ENCODE data around the gene PNPLA6. TPM values are rescaled to one million over a fixed set of nuclear protein-coding genes. Genes with fewer than 3 reads are reported as not detected.

PNPLA6 gene
- total and polyA plus RNA-seq, 2 experiments from 2014 or later, result 43.0 to 50.5 TPM

- 96% methylated on average over 15 of the region's 18 CpGs for WGBS (ENCODE audit: low lambda C conversion rate, missing lambda C conversion rate)
- no peaks in the 10 kb centered on the region for H3K36me3 ChIP-seq (replicated peaks; ENCODE audit: insufficient read depth, low read depth)
- no peak for TF ChIP-seq CTCF (IDR thresholded peaks at IDR 0.05; ENCODE audit: poor library complexity)
- no peak for TF ChIP-seq EZH2 (IDR thresholded peaks at IDR 0.05; ENCODE audit: borderline replicate concordance)
- no peak for TF ChIP-seq EZH2phosphoT487 (IDR thresholded peaks at IDR 0.05; ENCODE audit: low read depth, severe bottlenecking, unreplicated experiment)
Measured at GRCh38 chr19:7558667-7559066, 23.1 kb downstream of the PNPLA6 start.

GRCh38 chr19:7559102-7559501 is 23.6 kb downstream of the PNPLA6 start:
- DNase-seq (ENCODE audit: low spot score), result no peak
- TF ChIP-seq CTCF (IDR thresholded peaks at IDR 0.05; ENCODE audit: poor library complexity), result no peak
- no peak for TF ChIP-seq EZH2phosphoT487 (IDR thresholded peaks at IDR 0.05; ENCODE audit: low read depth, severe bottlenecking, unreplicated experiment)
- no peak for TF ChIP-seq EZH2 (IDR thresholded peaks at IDR 0.05; ENCODE audit: borderline replicate concordance)
- H3K4me1 ChIP-seq (ENCODE audit: insufficient read depth), result no peaks in the 10 kb centered on the region
- 72% methylated on average over 4 of the region's 4 CpGs for WGBS (ENCODE audit: low lambda C conversion rate, missing lambda C conversion rate)
- H2AFZ ChIP-seq, result no peak overlapping the region
- no peak overlapping the region for H3K4me3 ChIP-seq
- H3K27ac ChIP-seq, result no peak overlapping the region
- no peaks in the 10 kb centered on the region for H3K9me2 ChIP-seq (replicated peaks; ENCODE audit: insufficient read depth)
- no peaks in the 10 kb centered on the region for H3K27me3 ChIP-seq
- H3K9me3 ChIP-seq (ENCODE audit: low read depth), result no peaks in the 10 kb centered on the region
- H4K20me1 ChIP-seq (ENCODE audit: insufficient read depth, poor library complexity, severe bottlenecking), result no peaks in the 10 kb centered on the region
- no peaks in the 10 kb centered on the region for H3K79me2 ChIP-seq
- no peak overlapping the region for H3K4me2 ChIP-seq
- no peaks in the 10 kb centered on the region for H3K36me3 ChIP-seq (replicated peaks; ENCODE audit: insufficient read depth, low read depth)

More at GRCh38 chr19:7558667-7559066, 23.1 kb downstream of the PNPLA6 start:
- DNase-seq (ENCODE audit: low spot score), result no peak
- H3K4me3 ChIP-seq, result no peak overlapping the region
- H3K9me3 ChIP-seq (ENCODE audit: low read depth), result no peaks in the 10 kb centered on the region
- H3K27ac ChIP-seq, result no peak overlapping the region
- H2AFZ ChIP-seq, result no peak overlapping the region
- H3K9me2 ChIP-seq (replicated peaks; ENCODE audit: insufficient read depth), result no peaks in the 10 kb centered on the region
- H4K20me1 ChIP-seq (ENCODE audit: insufficient read depth, poor library complexity, severe bottlenecking), result no peaks in the 10 kb centered on the region
- H3K79me2 ChIP-seq, result no peaks in the 10 kb centered on the region
- no peaks in the 10 kb centered on the region for H3K4me1 ChIP-seq (ENCODE audit: insufficient read depth)
- no peaks in the 10 kb centered on the region for H3K27me3 ChIP-seq
- no peak overlapping the region for H3K4me2 ChIP-seq

- Histone ChIP-seq H3K27me3 (no peaks in the 10 kb centered on the region), H3K27ac (no peak overlapping the region), H3K36me3 (replicated peaks; ENCODE audit: insufficient read depth, low read depth) (no peaks in the 10 kb centered on the region), H4K20me1 (ENCODE audit: insufficient read depth, poor library complexity, severe bottlenecking) (no peaks in the 10 kb centered on the region), H3K4me2 (no peak overlapping the region), H3K79me2 (no peaks in the 10 kb centered on the region), H2AFZ (no peak overlapping the region), H3K9me3 (ENCODE audit: low read depth) (no peaks in the 10 kb centered on the region), H3K4me1 (ENCODE audit: insufficient read depth) (no peaks in the 10 kb centered on the region), H3K9me2 (replicated peaks; ENCODE audit: insufficient read depth) (no peaks in the 10 kb centered on the region), H3K4me3 (no peak overlapping the region)
- DNase-seq (ENCODE audit: low spot score), result no peak
- TF ChIP-seq EZH2phosphoT487 (IDR thresholded peaks at IDR 0.05; ENCODE audit: low read depth, severe bottlenecking, unreplicated experiment), result no peak
- WGBS (ENCODE audit: low lambda C conversion rate, missing lambda C conversion rate), result 89% methylated on average over 2 of the region's 2 CpGs
Measured at GRCh38 chr19:7560255-7560654, 24.7 kb downstream of the PNPLA6 start.

- Histone ChIP-seq H3K27ac (no peak overlapping the region), H3K36me3 (replicated peaks; ENCODE audit: insufficient read depth, low read depth) (no peaks in the 10 kb centered on the region), H2AFZ (no peak overlapping the region)
Measured at GRCh38 chr19:7561325-7561724, 25.8 kb downstream of the PNPLA6 start.

More at GRCh38 chr19:7561325-7561724, 25.8 kb downstream of the PNPLA6 start:
- Histone ChIP-seq H3K4me1 (ENCODE audit: insufficient read depth) (no peaks in the 10 kb centered on the region), H3K27me3 (no peaks in the 10 kb centered on the region), H3K4me2 (no peak overlapping the region), H3K9me2 (replicated peaks; ENCODE audit: insufficient read depth) (no peaks in the 10 kb centered on the region), H3K79me2 (no peaks in the 10 kb centered on the region), H3K4me3 (no peak overlapping the region), H3K9me3 (ENCODE audit: low read depth) (no peaks in the 10 kb centered on the region), H4K20me1 (ENCODE audit: insufficient read depth, poor library complexity, severe bottlenecking) (no peaks in the 10 kb centered on the region)
- no peak for DNase-seq (ENCODE audit: low spot score)
- TF ChIP-seq CTCF (IDR thresholded peaks at IDR 0.05; ENCODE audit: poor library complexity), result no peak
- TF ChIP-seq EZH2 (IDR thresholded peaks at IDR 0.05; ENCODE audit: borderline replicate concordance), result no peak
- no peak for TF ChIP-seq EZH2phosphoT487 (IDR thresholded peaks at IDR 0.05; ENCODE audit: low read depth, severe bottlenecking, unreplicated experiment)
- 98% methylated on average over 6 of the region's 17 CpGs for WGBS (ENCODE audit: low lambda C conversion rate, missing lambda C conversion rate)

Measured in hepatocyte (in vitro differentiated cells).